ENCODE data around the gene SEZ6L.

SEZ6L gene

GRCh38 chr22:26429458-26430286 is 260.4 kb downstream of the SEZ6L start:
- no peak; the same call in 1 of the 2 replicates for TF ChIP-seq SPI1 (IDR thresholded peaks at IDR 0.05; ENCODE audit: low read depth, low read length)
- no peak for TF ChIP-seq POLR2A (IDR thresholded peaks at IDR 0.05; ENCODE audit: low read depth, low read length)
- TF ChIP-seq PAX5 (IDR thresholded peaks at IDR 0.05; ENCODE audit: insufficient read depth, low read length, severe bottlenecking), result no peak
- no peak for TF ChIP-seq POU2F2 (IDR thresholded peaks at IDR 0.05; ENCODE audit: low read depth, low read length)
- no peak for TF ChIP-seq TAF1 (IDR thresholded peaks at IDR 0.05; ENCODE audit: low read depth, low read length)
- no peak for TF ChIP-seq POLR2AphosphoS5 (IDR thresholded peaks at IDR 0.05; ENCODE audit: low read depth, low read length)
- no peak for DNase-seq (ENCODE audit: insufficient read length, low spot score)
- peak; percentile 38 for FAIRE-seq

GRCh38 chr22:26430600-26430999 is 261.3 kb downstream of the SEZ6L start:
- no peak for DNase-seq (ENCODE audit: insufficient read length, low spot score)
- no peak for FAIRE-seq
- TF ChIP-seq POU2F2 (IDR thresholded peaks at IDR 0.05; ENCODE audit: low read depth, low read length) (no peak), POLR2AphosphoS5 (IDR thresholded peaks at IDR 0.05; ENCODE audit: low read depth, low read length) (no peak)

- DNase-seq (ENCODE audit: insufficient read length, low spot score), result no peak
- FAIRE-seq, result peak; percentile 56
- no peak for TF ChIP-seq POLR2A (IDR thresholded peaks at IDR 0.05; ENCODE audit: low read depth, low read length)
Measured at GRCh38 chr22:26431261-26431995, 262.2 kb downstream of the SEZ6L start.

GRCh38 chr22:26432619-26433311 is 263.5 kb downstream of the SEZ6L start:
- DNase-seq (ENCODE audit: insufficient read length, low spot score) (no peak), FAIRE-seq (peak; percentile 92)
- TF ChIP-seq PAX5 (IDR thresholded peaks at IDR 0.05; ENCODE audit: insufficient read depth, low read length, severe bottlenecking) (no peak), SPI1 (IDR thresholded peaks at IDR 0.05; ENCODE audit: low read depth, low read length) (peak; percentile 73)
